Liver (tissue), 9 donors: Measurements from ENCODE around the gene TRMO. TPM values are rescaled to one million over a fixed set of nuclear protein-coding genes. Genes with fewer than 3 reads are reported as not detected.

Experiments
- DNase-seq: peaks from one replicate; pipeline ENCODE4 v3.0.0-alpha.2; 2017; ENCODE audit warnings: low spot score
- H3K27ac ChIP-seq, 2 donors: one replicate each; pipeline ENCODE4 v1.7.0; 2013; ENCODE audit warnings: inconsistent platforms in 2 of 2, low read length in 2 of 2, control low read depth in 1 of 2, low read depth in 1 of 2, mild to moderate bottlenecking in 1 of 2
- H3K27me3 ChIP-seq, 4 donors: one replicate each; pipeline versions ENCODE4 v1.6.1 to v1.7.0; 2013; ENCODE audit warnings: low read length in 3 of 4, inconsistent platforms in 1 of 4, mild to moderate bottlenecking in 1 of 4, moderate library complexity in 1 of 4; ENCODE audit not compliant: control insufficient read depth in 4 of 4, insufficient read depth in 4 of 4
- H3K36me3 ChIP-seq, 4 donors: one replicate each; pipeline versions ENCODE4 v1.6.1 to v1.7.0; 2013; ENCODE audit warnings: low read length in 3 of 4, mild to moderate bottlenecking in 3 of 4, low read depth in 1 of 4, moderate library complexity in 1 of 4; ENCODE audit not compliant: control insufficient read depth in 4 of 4, insufficient read depth in 3 of 4
- H3K4me1 ChIP-seq, 4 donors: one replicate each; pipeline versions ENCODE4 v1.6.1 to v1.7.0; 2013; ENCODE audit warnings: low read length in 3 of 4, mild to moderate bottlenecking in 3 of 4, moderate library complexity in 1 of 4; ENCODE audit not compliant: control insufficient read depth in 4 of 4, insufficient read depth in 4 of 4
- H3K4me3 ChIP-seq, 3 donors: one replicate each; pipeline versions ENCODE4 v1.6.1 to v1.7.0; 2013; ENCODE audit warnings: low read length in 3 of 3, control low read depth in 1 of 3, low read depth in 1 of 3, mild to moderate bottlenecking in 1 of 3
- H3K9ac ChIP-seq, 2 donors: one replicate each; pipeline ENCODE4 v1.7.0; 2013; ENCODE audit warnings: low read length in 2 of 2, mild to moderate bottlenecking in 2 of 2, moderate library complexity in 2 of 2, control low read depth in 1 of 2, low read depth in 1 of 2
- H3K9me3 ChIP-seq, 4 donors: one replicate each; pipeline versions ENCODE4 v1.6.1 to v1.7.0; 2013; ENCODE audit warnings: low read length in 3 of 4; ENCODE audit not compliant: control insufficient read depth in 4 of 4
- ATF3 ChIP-seq: IDR thresholded peaks from 2 replicates; pipeline ENCODE4 v1.6.1; 2016; ENCODE audit warnings: antibody characterized with exemption
- CTCF ChIP-seq: fragments of 150-350 bp; IDR thresholded peaks from 2 replicates; pipeline ENCODE4 v1.5.1; 2017; ENCODE audit warnings: improper control_type of control experiment, low read depth, low read length; ENCODE audit not compliant: missing input control
- EGR1 ChIP-seq, 2 donors: IDR thresholded peaks; 2 replicates each; pipeline ENCODE4 v1.6.1; 2016 to 2018; ENCODE audit warnings: antibody characterized with exemption in 2 of 2, low read depth in 2 of 2
- FOXA1 ChIP-seq: IDR thresholded peaks from 2 replicates; pipeline ENCODE4 v1.6.1; 2016; ENCODE audit warnings: antibody characterized with exemption
- FOXA2 ChIP-seq: IDR thresholded peaks from 2 replicates; pipeline ENCODE4 v1.6.1; 2016; ENCODE audit warnings: antibody characterized with exemption
- GABPA ChIP-seq, 2 donors: IDR thresholded peaks in 1 of 2; conservative IDR thresholded peaks in 1 of 2; 2 replicates each; pipeline ENCODE4 v1.6.1; 2016; ENCODE audit warnings: antibody characterized with exemption in 2 of 2, mild to moderate bottlenecking in 1 of 2, moderate library complexity in 1 of 2
- HNF4A ChIP-seq, 2 donors: conservative IDR thresholded peaks; 2 replicates each; pipeline ENCODE4 v1.6.1; 2016; ENCODE audit warnings: antibody characterized with exemption in 2 of 2, mild to moderate bottlenecking in 2 of 2
- HNF4G ChIP-seq: IDR thresholded peaks from 2 replicates; pipeline ENCODE4 v1.6.1; 2016; ENCODE audit warnings: antibody characterized with exemption
- JUND ChIP-seq, 2 donors: IDR thresholded peaks; 2 replicates each; pipeline ENCODE4 v1.6.1; 2016; ENCODE audit warnings: antibody characterized with exemption in 2 of 2
- MAX ChIP-seq: IDR thresholded peaks from 2 replicates; pipeline ENCODE4 v1.6.1; 2016; ENCODE audit warnings: antibody characterized with exemption
- NR2F2 ChIP-seq: IDR thresholded peaks from 2 replicates; pipeline ENCODE4 v1.6.1; 2016; ENCODE audit warnings: antibody characterized with exemption
- RAD21 ChIP-seq, 2 donors: IDR thresholded peaks; 2 replicates each; pipeline ENCODE4 v1.6.1; 2016; ENCODE audit warnings: antibody characterized with exemption in 2 of 2, mild to moderate bottlenecking in 2 of 2
- REST ChIP-seq: IDR thresholded peaks from 2 replicates; pipeline ENCODE4 v1.6.1; 2016; ENCODE audit warnings: antibody characterized with exemption, mild to moderate bottlenecking
- RXRA ChIP-seq, 2 donors: IDR thresholded peaks; 2 replicates each; pipeline ENCODE4 v1.6.1; 2017 to 2018; ENCODE audit warnings: antibody characterized with exemption in 2 of 2, mild to moderate bottlenecking in 1 of 2
- SP1 ChIP-seq: IDR thresholded peaks from 2 replicates; pipeline ENCODE4 v1.6.1; 2018; ENCODE audit warnings: antibody characterized with exemption, mild to moderate bottlenecking
- TAF1 ChIP-seq: conservative IDR thresholded peaks from 2 replicates; pipeline ENCODE4 v1.6.1; 2016; ENCODE audit warnings: antibody characterized with exemption, mild to moderate bottlenecking
- YY1 ChIP-seq: IDR thresholded peaks from 2 replicates; pipeline ENCODE4 v1.6.1; 2016; ENCODE audit warnings: antibody characterized with exemption, mild to moderate bottlenecking
- ZBTB33 ChIP-seq: IDR thresholded peaks from 2 replicates; pipeline ENCODE4 v1.6.1; 2016; ENCODE audit warnings: antibody characterized with exemption
- WGBS: extraction: QIAGEN DNeasy Blood & Tissue Kit; methylation state at CpG from one replicate; pipeline ENCODE4 v1.1.7; 2013; 5-methylcytosine and 5-hydroxymethylcytosine counted together
- polyA plus RNA-seq, 2 donors: library from polyadenylated mRNA; stranded (reverse) in 1 of 2; unstranded in 1 of 2; fragments of 200-250 nt in 1 of 2; fragments of >200 nt in 1 of 2; fragmentation: Nextera tagmentation in 1 of 2; extraction: Ambion mirVana in 1 of 2; gene quantifications; one replicate each; pipeline versions ENCODE4 v1.2.1 to v1.2.3, GENCODE V29; 2013 to 2015
- total RNA-seq, 2 donors: library from RNA; depleted of rRNA; stranded (reverse); fragments of >200 nt; gene quantifications; one replicate each; pipeline ENCODE4 v1.2.3, GENCODE V29; 2014
- donor health status: healthy.
- donor health status: healthy.
- donor health status: healthy.
- donor health status: healthy.
- donor health status: healthy.

TRMO gene
- total and polyA plus RNA-seq, 4 donors, result 7.0 to 13.2 (median 9.7) TPM

GRCh38 chr9:97900103-97900737 is 22.1 kb downstream of the TRMO start:
- no peak for DNase-seq

More at GRCh38 chr9:97900103-97900737, 22.1 kb downstream of the TRMO start:
- H3K9me3 ChIP-seq, result no peaks in the 10 kb centered on the region
- no peaks in the 10 kb centered on the region for H3K27me3 ChIP-seq
- TF ChIP-seq REST (no peak), GABPA (IDR thresholded peaks at IDR 0.05 in 1 of 2, conservative IDR thresholded peaks at IDR 0.05 in 1 of 2) (no peak), FOXA2 (no peak), EGR1 (IDR thresholded peaks at IDR 0.05; ENCODE audit: low read depth in 2 of 2) (no peak), TAF1 (no peak), FOXA1 (no peak), MAX (no peak), HNF4A (conservative IDR thresholded peaks at IDR 0.05) (no peak), YY1 (no peak), ZBTB33 (no peak), RAD21 (IDR thresholded peaks at IDR 0.05) (no peak), HNF4G (no peak), JUND (IDR thresholded peaks at IDR 0.05) (no peak), CTCF (no peak), RXRA (IDR thresholded peaks at IDR 0.05) (no peak), ATF3 (no peak), NR2F2 (no peak), SP1 (no peak)
- peaks cover 0 to 6% (median under 1%) of the 10 kb centered on the region in 4 donors for H3K4me1 ChIP-seq
- no peak overlapping the region for H3K9ac ChIP-seq
- 77% methylated on average over 9 of the region's 9 CpGs for WGBS
- no peak overlapping the region for H3K4me3 ChIP-seq
- H3K27ac ChIP-seq, result no peak overlapping the region
- peaks cover 0 to 10% (median 3%) of the 10 kb centered on the region in 4 donors for H3K36me3 ChIP-seq
